Karpas-422 (cell line): Measurements from ENCODE around the gene INPP5K. TPM values are rescaled to one million over a fixed set of nuclear protein-coding genes. Genes with fewer than 3 reads are reported as not detected.
"Not testable (repeated sequence)": the region's sequence is repeated elsewhere in the genome, so short reads cannot be mapped to it uniquely, and the experiment has no call there.

Experiments
- DNase-seq: peaks from one replicate; pipeline ENCODE4 v3.0.0-alpha.2; 2015
- H2AFZ ChIP-seq: fragments of 200-600 bp; sonication (generic); 2 replicates; pipeline ENCODE4 v1.6.1; 2014; ENCODE audit warnings: antibody characterized with exemption, low read length, mixed read lengths
- H3K27ac ChIP-seq: fragments of 200-600 bp; sonication (generic); 2 replicates; pipeline ENCODE4 v1.5.1; 2014; ENCODE audit warnings: mild to moderate bottlenecking, low read length, moderate library complexity
- H3K27me3 ChIP-seq: fragments of 200-600 bp; sonication (generic); 2 replicates; pipeline ENCODE4 v1.6.1; 2014; ENCODE audit warnings: low read length, mixed read lengths
- H3K36me3 ChIP-seq: fragments of 200-600 bp; sonication (generic); 2 replicates; pipeline ENCODE4 v1.6.1; 2014; ENCODE audit warnings: low read length, mixed read lengths; ENCODE audit not compliant: insufficient read depth
- H3K4me1 ChIP-seq: fragments of 200-600 bp; sonication (generic); 2 replicates; pipeline ENCODE4 v1.6.1; 2014; ENCODE audit warnings: mild to moderate bottlenecking, low read length, mixed read lengths
- H3K4me2 ChIP-seq: fragments of 200-600 bp; sonication (generic); 2 replicates; pipeline ENCODE4 v1.6.1; 2014; ENCODE audit warnings: low read length, low read depth, mild to moderate bottlenecking; ENCODE audit not compliant: poor library complexity, severe bottlenecking
- H3K4me3 ChIP-seq: fragments of 200-600 bp; sonication (generic); 2 replicates; pipeline ENCODE4 v1.5.1; 2014; ENCODE audit warnings: mild to moderate bottlenecking, antibody characterized with exemption, low read length, mixed read lengths
- H3K79me2 ChIP-seq: fragments of 200-600 bp; sonication (generic); 2 replicates; pipeline ENCODE4 v1.6.1; 2014; ENCODE audit warnings: mild to moderate bottlenecking, low read length, mixed read lengths
- H3K9ac ChIP-seq: fragments of 200-600 bp; sonication (generic); 2 replicates; pipeline ENCODE4 v1.6.0; 2014; ENCODE audit warnings: low read length
- H3K9me2 ChIP-seq: fragments of 200-600 bp; sonication (generic), shearing (Covaris generic); replicated peaks from 2 replicates; pipeline ENCODE4 v1.6.0; 2014; ENCODE audit warnings: mild to moderate bottlenecking, low read length, moderate library complexity; ENCODE audit not compliant: insufficient read depth
- H3K9me3 ChIP-seq: fragments of 300-700, 200-600 bp; sonication (generic); 2 replicates; pipeline ENCODE4 v1.6.1; 2014; ENCODE audit warnings: low read length, mixed read lengths
- H4K20me1 ChIP-seq: fragments of 200-600 bp; sonication (generic); 2 replicates; pipeline ENCODE4 v1.6.1; 2014; ENCODE audit warnings: mild to moderate bottlenecking, antibody characterized with exemption, low read length, low read depth; ENCODE audit not compliant: insufficient read depth
- total RNA-seq: library from RNA; depleted of rRNA; stranded (reverse); fragments of >200 nt; shearing (Covaris generic); gene quantifications from 2 replicates; pipeline ENCODE4 v1.2.3, GENCODE V29; 2014; ENCODE audit warnings: low replicate concordance

INPP5K gene
- total RNA-seq, 1 experiment from 2014 or later: 102 TPM

- H3K9me3 ChIP-seq, H3K4me2 ChIP-seq, H3K9me2 ChIP-seq, H2AFZ ChIP-seq, H3K4me3 ChIP-seq, H3K36me3 ChIP-seq, H3K27me3 ChIP-seq, DNase-seq, H3K9ac ChIP-seq, H3K27ac ChIP-seq: not testable (repeated sequence)
- Histone ChIP-seq H3K79me2 (peaks cover 73% of the 10 kb centered on the region), H4K20me1 (peaks cover 20% of the 10 kb centered on the region; the same call in 1 of the 2 replicates), H3K4me1 (peaks cover 17% of the 10 kb centered on the region)
These were observed 62.7 kb downstream of the INPP5K start for GRCh38 chr17:1453694-1454093.

GRCh38 chr17:1452836-1453235 is 63.6 kb downstream of the INPP5K start:
- H3K9me3 ChIP-seq: no peaks in the 10 kb centered on the region
- peaks cover 9% of the 10 kb centered on the region; the same call in 1 of the 2 replicates for H3K36me3 ChIP-seq
- H3K9ac ChIP-seq: no peak overlapping the region
- H3K79me2 ChIP-seq: peaks cover 81% of the 10 kb centered on the region
- DNase-seq: no peak
- H3K27ac ChIP-seq: no peak overlapping the region
- H3K27me3 ChIP-seq: no peaks in the 10 kb centered on the region
- no peak overlapping the region for H3K4me3 ChIP-seq
- peaks cover 20% of the 10 kb centered on the region; the same call in 1 of the 2 replicates for H4K20me1 ChIP-seq
- H3K9me2 ChIP-seq: no peaks in the 10 kb centered on the region
- no peak overlapping the region for H3K4me2 ChIP-seq
- H3K4me1 ChIP-seq: peaks cover 17% of the 10 kb centered on the region
- H2AFZ ChIP-seq: no peak overlapping the region

- not testable (repeated sequence) for H3K9me2 ChIP-seq, H3K4me3 ChIP-seq, H3K9me3 ChIP-seq, H3K9ac ChIP-seq, H3K27ac ChIP-seq, H2AFZ ChIP-seq, DNase-seq, H3K4me1 ChIP-seq, H3K27me3 ChIP-seq, H3K4me2 ChIP-seq
- peaks cover 11% of the 10 kb centered on the region; the same call in 1 of the 2 replicates for H3K36me3 ChIP-seq
- peaks cover 100% of the 10 kb centered on the region for H3K79me2 ChIP-seq
- H4K20me1 ChIP-seq: peaks cover 23% of the 10 kb centered on the region; the same call in 1 of the 2 replicates
These were observed 66.2 kb downstream of the INPP5K start for GRCh38 chr17:1450261-1450660.

- H3K9me2 ChIP-seq: no peaks in the 10 kb centered on the region
- H3K9ac ChIP-seq: no peak overlapping the region
- peaks cover 12% of the 10 kb centered on the region; the same call in 1 of the 2 replicates for H3K36me3 ChIP-seq
- no peak overlapping the region for H2AFZ ChIP-seq
- no peak for DNase-seq
- H3K4me1 ChIP-seq: peaks cover 3% of the 10 kb centered on the region
- peaks cover 17% of the 10 kb centered on the region; the same call in 1 of the 2 replicates for H4K20me1 ChIP-seq
- H3K79me2 ChIP-seq: peaks cover 98% of the 10 kb centered on the region
- H3K27me3 ChIP-seq: no peaks in the 10 kb centered on the region
- H3K4me3 ChIP-seq: no peak overlapping the region
- H3K9me3 ChIP-seq: no peaks in the 10 kb centered on the region
- H3K4me2 ChIP-seq: no peak overlapping the region
- H3K27ac ChIP-seq: no peak overlapping the region
These were observed 66.9 kb downstream of the INPP5K start for GRCh38 chr17:1449412-1449967.

- Histone ChIP-seq H4K20me1 (peaks cover 15% of the 10 kb centered on the region; the same call in 1 of the 2 replicates), H3K36me3 (0 out of 2 replicates have a peak, but pooled peaks cover 5% of the 10 kb centered on the region), H3K27me3 (no peaks in the 10 kb centered on the region), H3K27ac (no peak overlapping the region), H3K9me3 (no peaks in the 10 kb centered on the region), H3K4me1 (no peaks in the 10 kb centered on the region), H2AFZ (no peak overlapping the region), H3K9me2 (no peaks in the 10 kb centered on the region), H3K9ac (no peak overlapping the region), H3K4me3 (no peak overlapping the region), H3K4me2 (no peak overlapping the region), H3K79me2 (peaks cover 92% of the 10 kb centered on the region)
- DNase-seq: peak; percentile 28
These were observed 69.4 kb downstream of the INPP5K start for GRCh38 chr17:1447052-1447451.

- Histone ChIP-seq H4K20me1 (peaks cover 15% of the 10 kb centered on the region; the same call in 1 of the 2 replicates), H3K27me3 (no peaks in the 10 kb centered on the region), H2AFZ (no peak overlapping the region), H3K4me2 (no peak overlapping the region), H3K9me2 (no peaks in the 10 kb centered on the region), H3K79me2 (peaks cover 90% of the 10 kb centered on the region), H3K27ac (no peak overlapping the region), H3K4me3 (no peak overlapping the region), H3K4me1 (no peaks in the 10 kb centered on the region), H3K36me3 (0 out of 2 replicates have a peak, but pooled peaks cover 3% of the 10 kb centered on the region), H3K9me3 (no peaks in the 10 kb centered on the region), H3K9ac (no peak overlapping the region)
- no peak for DNase-seq
These were observed 70.2 kb downstream of the INPP5K start for GRCh38 chr17:1446201-1446600.

- H4K20me1 ChIP-seq: peaks cover 15% of the 10 kb centered on the region; the same call in 1 of the 2 replicates
- H3K9me2 ChIP-seq, H3K27me3 ChIP-seq, H3K4me3 ChIP-seq, DNase-seq, H3K4me1 ChIP-seq, H3K36me3 ChIP-seq, H3K27ac ChIP-seq, H2AFZ ChIP-seq, H3K9me3 ChIP-seq, H3K9ac ChIP-seq, H3K4me2 ChIP-seq: not testable (repeated sequence)
- peaks cover 90% of the 10 kb centered on the region for H3K79me2 ChIP-seq
These were observed 70.7 kb downstream of the INPP5K start for GRCh38 chr17:1445695-1446094.
